Cortex of kidney (tissue), 1 donor: ENCODE measurements around the gene MBNL1.
"Not testable (repeated sequence)": the region's sequence is repeated elsewhere in the genome, so short reads cannot be mapped to it uniquely, and the experiment has no call there.

Experiments
- DNase-seq: peaks from one replicate; lab custom pipeline; 2025; lab: John Stamatoyannopoulos, UW

MBNL1 gene

GRCh38 chr3:152404976-152405375 lies 136.2 kb downstream of the MBNL1 start:
- DNase-seq: no peak

GRCh38 chr3:152405915-152406802 lies 137.4 kb downstream of the MBNL1 start:
- no peak for DNase-seq

GRCh38 chr3:152413240-152413639 lies 144.5 kb downstream of the MBNL1 start:
- DNase-seq: no peak

GRCh38 chr3:152416808-152417580 lies 148.3 kb downstream of the MBNL1 start:
- no peak for DNase-seq

- no peak for DNase-seq
Measured at GRCh38 chr3:152419748-152420147, 151.0 kb downstream of the MBNL1 start.

GRCh38 chr3:152421162-152421561 lies 152.4 kb downstream of the MBNL1 start:
- DNase-seq: no peak

GRCh38 chr3:152426393-152426792 lies 157.7 kb downstream of the MBNL1 start:
- no peak for DNase-seq

- no peak for DNase-seq
Measured at GRCh38 chr3:152428577-152428976, 159.8 kb downstream of the MBNL1 start.

- DNase-seq: no peak
Measured at GRCh38 chr3:152430223-152431002, 161.7 kb downstream of the MBNL1 start.

- DNase-seq: no peak
Measured at GRCh38 chr3:152434142-152434541, 165.4 kb downstream of the MBNL1 start.

GRCh38 chr3:152435210-152435609 lies 166.5 kb downstream of the MBNL1 start:
- not testable (repeated sequence) for DNase-seq

GRCh38 chr3:152436707-152437590 lies 168.2 kb downstream of the MBNL1 start:
- DNase-seq: no peak

GRCh38 chr3:152438181-152438580 lies 169.5 kb downstream of the MBNL1 start:
- no peak for DNase-seq

- DNase-seq: no peak
Measured at GRCh38 chr3:152438706-152439105, 170.0 kb downstream of the MBNL1 start.

- DNase-seq: not testable (repeated sequence)
Measured at GRCh38 chr3:152440243-152440642, 171.5 kb downstream of the MBNL1 start.

- no peak for DNase-seq
Measured at GRCh38 chr3:152443212-152444023, 174.7 kb downstream of the MBNL1 start.

- no peak for DNase-seq
Measured at GRCh38 chr3:152444029-152444641, 175.4 kb downstream of the MBNL1 start.

GRCh38 chr3:152445212-152445611 lies 176.5 kb downstream of the MBNL1 start:
- DNase-seq: no peak

- no peak for DNase-seq
Measured at GRCh38 chr3:152446495-152446894, 177.8 kb downstream of the MBNL1 start.

- DNase-seq: no peak
Measured at GRCh38 chr3:152447511-152447910, 178.8 kb downstream of the MBNL1 start.
